ACHN (cell line): ENCODE data around the gene HYLS1.
A peak's percentile ranks its signal among the peaks of the same experiment; 100 is the strongest.
"Not testable (repeated sequence)": the region's sequence is repeated elsewhere in the genome, so short reads cannot be mapped to it uniquely, and the experiment has no call there.

Source experiments
- DNase-seq: peaks from one replicate; pipeline ENCODE4 v3.0.0-alpha.2; 2015
- in situ Hi-C: cut with HindIII; loops from 2 replicates; pipeline ENCODE4 v1.10.0; 2017; ENCODE audit warnings: low sequenced_read_pairs, low pct_ligation_motif_present, low pct_unique_long_range_greater_than_20kb

HYLS1 gene, protein sequence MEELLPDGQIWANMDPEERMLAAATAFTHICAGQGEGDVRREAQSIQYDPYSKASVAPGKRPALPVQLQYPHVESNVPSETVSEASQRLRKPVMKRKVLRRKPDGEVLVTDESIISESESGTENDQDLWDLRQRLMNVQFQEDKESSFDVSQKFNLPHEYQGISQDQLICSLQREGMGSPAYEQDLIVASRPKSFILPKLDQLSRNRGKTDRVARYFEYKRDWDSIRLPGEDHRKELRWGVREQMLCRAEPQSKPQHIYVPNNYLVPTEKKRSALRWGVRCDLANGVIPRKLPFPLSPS

DNA sequence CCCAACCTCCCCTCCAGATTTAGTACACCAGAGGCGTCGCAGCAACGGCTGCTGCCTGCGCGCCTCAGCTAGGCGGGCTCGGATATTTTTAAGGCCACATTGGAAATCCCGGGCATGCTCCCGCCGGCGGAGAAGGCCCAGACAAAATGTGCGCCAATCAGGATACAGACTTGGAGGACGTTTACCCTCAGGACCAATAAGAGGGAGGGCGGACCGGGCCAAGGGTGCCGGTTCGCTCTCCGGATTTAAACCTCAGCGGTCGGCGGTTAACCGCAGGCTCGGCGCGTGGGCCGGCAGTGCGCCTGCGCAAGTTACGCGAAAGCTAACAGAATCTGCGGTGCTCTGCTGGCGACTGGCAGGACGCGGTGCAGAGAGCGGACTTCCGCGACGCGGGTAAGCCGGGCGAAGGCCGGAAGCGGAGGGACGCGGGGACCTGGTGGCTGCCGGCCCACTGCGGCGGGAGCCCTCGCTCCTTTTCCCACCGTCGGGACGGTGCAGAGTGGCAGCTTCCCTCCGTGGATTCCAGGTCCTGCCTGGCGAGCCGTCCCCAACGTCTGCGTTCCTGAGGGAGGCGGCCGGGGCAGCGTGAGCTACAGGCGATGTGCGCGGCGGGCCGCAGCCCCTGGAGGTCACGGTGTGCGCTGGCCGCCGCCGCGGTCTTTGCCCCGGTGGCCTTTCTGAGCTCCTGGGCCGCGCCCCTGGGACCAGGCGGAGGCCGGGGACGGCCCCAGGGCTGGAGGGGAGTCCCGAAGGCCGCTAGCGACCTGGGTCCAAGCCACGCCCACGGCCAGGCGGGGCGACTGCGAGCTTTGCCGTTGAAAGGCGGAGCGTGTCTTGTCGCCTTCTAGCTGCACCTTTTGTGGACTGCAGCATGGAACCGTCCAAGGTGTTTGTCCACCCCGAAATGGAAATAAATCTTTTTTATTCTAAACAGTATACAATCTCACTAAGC lies at the start of gene HYLS1:
Gene HYLS1, plus strand, starts transcription at position 296 of the 952 bp plus-strand sequence. CDS start 11,701 bp downstream, outside the sequence.
- peak; percentile 96 for DNase-seq
- in situ Hi-C loops: no loop called here

DNA sequence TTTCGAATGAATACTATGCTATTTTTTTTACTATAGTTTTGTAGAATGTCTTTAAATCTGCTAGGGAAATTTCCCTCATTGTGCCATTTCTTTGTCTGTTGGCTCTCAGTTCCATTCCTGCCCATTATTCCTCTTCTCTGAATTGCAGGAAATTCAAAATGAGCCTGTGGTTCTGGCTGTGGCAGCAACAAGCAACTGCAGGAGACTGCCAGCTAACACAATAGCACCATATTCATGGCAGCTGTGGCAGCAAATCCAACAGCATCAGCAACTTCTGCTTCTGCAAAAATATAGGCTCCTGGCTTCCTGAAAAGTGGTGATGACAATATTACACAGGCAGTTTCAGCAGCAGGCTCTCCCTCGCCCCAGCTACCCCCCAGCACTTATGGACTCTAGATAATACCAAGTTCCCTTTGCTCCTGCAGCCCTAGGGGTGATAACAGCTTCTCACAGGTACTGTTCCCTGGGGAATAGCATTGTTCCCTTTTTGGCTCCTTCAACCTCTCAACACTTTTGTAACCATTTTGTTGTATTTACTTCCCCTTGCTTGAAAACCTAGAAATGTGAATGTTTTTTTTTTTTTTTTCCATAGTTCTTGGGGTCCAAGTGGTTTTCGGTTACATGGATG lies 45.0 kb upstream of the HYLS1 start:
- in situ Hi-C loops: no loop called here
- DNase-seq: no peak

DNA sequence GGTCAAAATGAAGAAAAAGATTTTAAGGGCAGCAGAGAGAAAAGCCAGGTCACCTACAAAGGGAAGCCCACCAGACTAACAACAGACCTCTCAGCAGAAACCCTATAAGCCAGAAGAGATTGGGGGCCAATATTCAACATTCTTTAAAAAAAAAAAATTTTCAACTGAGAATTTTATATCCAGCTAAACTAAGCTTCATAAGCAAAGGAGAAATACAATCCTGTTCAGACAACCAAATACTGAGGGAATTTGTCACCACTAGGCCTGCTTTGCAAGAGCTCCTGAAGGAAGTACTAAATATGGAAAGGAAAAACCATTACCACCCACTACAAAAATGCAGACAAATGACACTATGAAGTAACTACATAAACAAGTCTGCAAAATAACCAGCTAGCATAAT lies 41.3 kb upstream of the HYLS1 start:
- in situ Hi-C loops: no loop called here

DNA sequence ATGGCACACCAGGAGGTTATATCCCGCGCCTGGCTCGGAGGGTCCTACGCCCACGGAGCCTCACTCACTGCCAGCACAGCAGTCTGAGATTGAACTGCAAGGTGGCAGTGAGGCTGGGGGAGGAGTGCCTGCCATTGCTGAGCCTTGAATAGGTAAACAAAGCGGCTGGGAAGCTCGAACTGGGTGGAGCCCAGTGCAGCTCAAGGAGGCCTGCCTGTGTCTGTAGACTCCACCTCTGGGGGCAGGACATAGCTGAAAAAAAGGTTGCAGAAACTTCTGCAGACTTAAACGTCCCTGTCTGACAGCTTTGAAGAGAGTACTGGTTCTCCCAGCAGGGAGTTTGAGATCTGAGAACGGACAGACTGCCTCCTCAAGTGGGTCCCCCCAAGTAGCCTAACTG lies 29.8 kb upstream of the HYLS1 start:
- DNase-seq, in situ Hi-C loops: not testable (repeated sequence)

More for the DNA sequence above, 41.3 kb upstream of the HYLS1 start:
- DNase-seq: no peak

DNA sequence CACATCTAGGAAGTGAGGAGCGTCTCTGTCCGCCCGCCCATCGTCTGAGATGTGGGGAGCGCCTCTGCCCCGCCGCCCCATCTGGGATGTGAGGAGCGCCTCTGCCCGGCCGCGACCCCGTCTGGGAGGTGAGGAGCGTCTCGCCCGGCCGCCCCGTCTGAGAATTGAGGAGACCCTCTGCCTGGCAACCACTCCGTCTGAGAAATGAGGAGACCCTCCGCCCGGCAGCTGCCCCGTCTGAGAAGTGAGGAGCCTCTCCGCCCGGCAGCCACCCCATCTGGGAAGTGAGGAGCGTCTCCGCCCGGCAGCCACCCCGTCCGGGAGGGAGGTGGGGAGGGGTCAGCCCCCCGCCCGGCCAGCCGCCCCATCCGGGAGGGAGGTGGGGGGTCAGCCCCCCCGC lies 24.7 kb upstream of the HYLS1 start:
- DNase-seq, in situ Hi-C loops: not testable (repeated sequence)

DNA sequence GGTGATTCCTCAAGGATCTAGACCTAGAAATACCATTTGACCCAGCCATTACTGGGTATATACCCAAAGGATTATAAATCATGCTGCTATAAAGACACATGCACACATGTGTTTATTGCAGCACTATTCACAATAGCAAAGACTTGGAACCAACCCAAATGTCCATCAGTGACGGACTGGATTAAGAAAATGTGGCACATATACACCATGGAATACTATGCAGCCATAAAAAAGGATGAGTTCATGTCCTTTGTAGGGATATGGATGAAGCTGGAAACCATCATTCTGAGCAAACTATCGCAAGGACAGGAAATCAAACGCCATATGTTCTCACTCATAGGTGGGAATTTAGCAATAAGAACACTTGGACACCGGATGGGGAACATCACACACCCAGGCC lies 22.1 kb upstream of the HYLS1 start:
- in situ Hi-C loops, DNase-seq: not testable (repeated sequence)

DNA sequence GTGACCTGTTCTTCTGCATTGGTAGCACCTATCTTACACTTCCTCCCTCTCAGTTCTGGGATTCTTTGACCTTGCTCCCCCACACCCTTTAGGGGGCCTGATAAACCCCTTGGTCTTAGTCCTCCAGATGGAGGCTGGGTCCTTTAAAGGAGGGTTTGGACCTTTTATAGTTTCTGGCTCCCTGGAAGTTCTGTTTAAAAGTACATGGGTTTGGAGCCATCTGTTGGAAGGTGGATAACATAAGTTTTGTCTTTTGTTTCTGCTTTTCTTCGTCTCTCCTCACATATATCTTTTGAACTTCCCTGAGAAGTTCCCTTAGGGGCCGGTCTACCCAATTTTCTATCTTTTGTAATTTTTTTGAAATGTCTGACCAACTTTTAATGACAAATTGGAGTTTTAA lies 17.9 kb upstream of the HYLS1 start:
- DNase-seq: no peak
- in situ Hi-C loops: no loop called here

DNA sequence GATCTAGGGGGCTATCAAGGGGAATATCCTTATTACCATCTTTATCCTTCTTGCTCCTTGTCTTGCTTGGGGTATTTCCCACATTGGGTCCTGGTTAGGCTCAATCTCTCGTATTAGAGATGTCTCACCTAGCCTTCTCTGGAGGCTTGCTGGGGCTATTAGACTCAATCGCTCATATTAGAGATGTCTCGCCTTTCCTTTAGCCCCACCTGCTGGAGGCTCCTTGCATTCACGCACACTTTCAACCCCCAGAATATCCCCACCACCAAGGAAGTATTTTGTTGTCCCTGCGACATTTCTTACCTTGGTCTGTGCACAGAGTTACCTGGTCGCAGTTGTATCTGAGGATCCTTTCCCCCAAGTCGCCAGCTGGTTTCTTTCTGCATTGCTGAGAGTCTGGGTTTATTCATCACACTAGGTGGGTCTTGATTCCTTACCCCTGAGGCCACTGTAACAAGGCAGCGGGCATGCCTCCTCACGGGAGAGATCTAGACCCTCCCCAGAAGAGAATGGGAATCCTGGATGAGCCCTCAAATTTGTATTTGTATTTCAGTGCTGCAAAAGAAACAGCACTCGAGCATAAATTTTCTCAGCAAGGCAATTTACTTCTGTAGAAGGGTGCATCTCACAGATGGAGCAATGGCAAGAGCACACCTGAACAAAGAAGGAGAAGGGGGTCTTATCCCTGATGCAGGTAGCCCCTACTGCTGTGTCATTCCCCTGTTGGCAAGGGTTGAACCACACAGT lies 15.9 kb upstream of the HYLS1 start:
- in situ Hi-C loops: no loop called here
- peak; percentile 25 for DNase-seq

DNA sequence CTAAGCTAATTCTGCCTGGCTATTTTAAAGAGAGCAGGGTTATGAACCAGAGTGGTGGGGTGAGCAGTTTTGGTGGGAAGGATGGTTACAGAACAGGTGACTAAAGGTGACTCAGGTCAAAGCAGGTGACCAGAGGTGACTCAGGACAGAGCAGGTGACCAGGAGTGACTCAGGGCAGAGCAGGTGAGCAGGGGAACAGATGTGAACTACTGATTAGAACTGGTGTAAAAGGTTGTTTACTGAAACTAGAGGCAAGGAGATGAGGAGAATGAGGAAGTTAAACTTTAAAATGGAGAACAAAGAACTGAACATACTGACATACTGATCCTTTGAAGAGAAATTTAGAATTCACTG lies 15.4 kb upstream of the HYLS1 start:
- in situ Hi-C loops: no loop called here
- no peak for DNase-seq

DNA sequence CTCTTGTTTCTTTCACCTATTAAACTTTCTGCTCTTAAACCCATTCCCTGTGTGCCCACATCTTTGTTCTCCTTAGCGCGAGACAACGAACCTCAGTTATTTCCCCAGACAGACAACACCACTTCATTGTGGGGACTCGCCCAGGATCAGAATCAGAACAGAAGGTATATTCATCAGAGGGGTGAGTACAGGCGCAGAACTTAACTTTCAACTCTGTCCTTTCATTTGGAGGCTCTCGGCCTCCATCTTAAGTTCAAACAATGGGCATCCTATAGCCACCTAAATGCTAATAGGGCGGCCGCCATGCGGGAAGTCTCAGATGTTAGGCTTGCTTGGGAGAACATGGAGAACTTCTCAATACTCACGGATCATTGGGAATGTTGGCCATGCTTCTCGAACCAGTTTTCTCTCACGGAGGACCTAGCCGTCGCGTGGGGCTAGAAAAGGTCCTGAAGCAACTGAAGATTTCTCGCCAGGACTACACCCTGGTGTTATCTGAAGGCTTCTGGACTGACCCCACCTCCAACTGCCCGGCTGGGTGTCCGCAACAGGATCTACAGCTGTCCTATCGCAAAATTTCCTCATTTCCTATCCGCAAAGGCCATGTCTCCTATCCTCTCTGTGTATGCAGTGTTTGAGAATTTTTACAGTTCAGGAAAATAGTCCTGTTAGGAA lies 13.4 kb upstream of the HYLS1 start:
- in situ Hi-C loops: no loop called here
- DNase-seq: no peak

DNA sequence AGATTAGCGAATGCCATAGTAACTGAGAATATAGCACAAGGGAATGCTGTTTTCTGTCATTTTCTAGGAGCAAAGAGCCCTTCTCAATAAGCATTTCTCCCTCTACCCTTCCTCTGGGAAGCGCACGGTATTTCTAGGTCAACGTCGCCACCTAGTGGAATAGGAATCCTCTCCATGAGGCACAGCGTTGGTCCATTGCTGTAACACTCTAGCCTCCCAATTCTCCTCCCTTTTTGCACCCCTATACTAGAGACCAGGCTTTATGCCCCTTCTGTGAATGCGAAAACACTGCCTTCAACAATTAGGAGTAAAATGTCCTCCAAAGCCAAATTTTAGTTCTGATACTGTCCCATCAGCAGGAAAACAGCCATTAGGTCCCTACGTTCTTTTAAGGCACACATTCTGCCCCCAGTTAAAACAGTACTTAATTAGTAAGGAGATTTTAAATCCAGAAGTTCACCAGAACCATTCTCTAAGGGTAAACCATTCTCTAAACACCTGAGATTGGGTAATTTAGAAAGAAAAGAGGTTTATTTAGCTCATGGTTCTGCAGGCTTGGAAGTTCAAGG lies 12.8 kb upstream of the HYLS1 start:
- DNase-seq: peak; percentile 58
- in situ Hi-C loops: no loop called here

DNA sequence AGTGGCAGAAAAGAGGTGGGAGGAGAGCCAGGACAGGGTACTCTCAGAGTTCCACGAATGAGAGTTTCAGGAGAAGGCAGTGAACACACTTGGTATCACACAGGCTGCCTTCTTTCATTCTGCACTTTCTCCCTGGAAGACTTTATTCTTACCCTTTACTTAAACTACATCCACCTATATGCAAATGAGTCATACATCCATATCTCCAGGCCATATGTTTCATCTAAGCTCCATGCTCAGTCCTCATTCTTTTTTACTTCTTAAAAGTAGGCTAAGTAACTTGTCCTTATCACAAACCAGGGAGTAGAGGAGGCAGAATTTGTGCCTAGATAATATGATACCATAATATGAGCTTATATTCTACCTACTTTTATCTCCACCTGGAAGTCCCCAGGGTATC lies 6.2 kb upstream of the HYLS1 start:
- in situ Hi-C loops: no loop called here
- DNase-seq: no peak

DNA sequence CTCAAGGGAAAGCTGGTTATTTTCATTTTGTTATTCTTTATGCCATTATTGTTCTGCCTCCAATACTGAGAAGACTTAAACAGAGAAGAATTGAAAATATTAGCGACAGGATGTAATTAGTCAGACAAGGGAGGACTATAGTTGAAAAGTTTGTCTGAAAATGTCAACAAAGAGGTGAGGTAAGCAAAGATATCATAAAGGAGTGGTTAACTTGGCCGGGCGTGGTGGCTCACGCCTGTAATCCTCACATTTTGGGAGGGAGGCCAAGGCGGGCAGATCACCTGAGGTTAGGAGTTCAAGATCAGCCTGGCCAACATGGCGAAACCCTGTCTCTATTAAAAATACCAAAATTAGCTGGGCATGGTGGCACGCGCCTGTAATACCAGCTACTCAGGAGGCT lies 4.1 kb upstream of the HYLS1 start:
- no peak for DNase-seq
- in situ Hi-C loops: no loop called here

DNA sequence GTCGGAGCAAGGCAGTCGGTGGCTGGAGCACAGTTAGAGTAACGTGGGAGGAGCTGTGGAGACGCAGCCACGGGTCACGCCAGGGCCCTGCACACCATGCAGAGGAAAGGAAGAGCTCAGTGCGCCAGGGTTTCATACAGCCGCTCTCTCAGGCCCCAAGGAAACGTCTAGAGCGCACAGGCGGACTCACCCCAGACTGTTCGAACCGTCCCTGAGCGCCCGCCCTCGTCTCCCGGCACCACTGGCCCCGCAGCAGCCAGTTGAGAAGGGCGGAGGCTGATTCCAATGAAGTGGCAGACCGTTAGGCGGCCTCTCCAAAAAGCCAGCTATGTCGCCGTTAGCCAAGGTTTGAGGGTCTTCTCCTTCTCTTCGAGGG lies 483 bp upstream of the HYLS1 start:
- DNase-seq: peak; percentile 56
- in situ Hi-C loops: no loop called here

DNA sequence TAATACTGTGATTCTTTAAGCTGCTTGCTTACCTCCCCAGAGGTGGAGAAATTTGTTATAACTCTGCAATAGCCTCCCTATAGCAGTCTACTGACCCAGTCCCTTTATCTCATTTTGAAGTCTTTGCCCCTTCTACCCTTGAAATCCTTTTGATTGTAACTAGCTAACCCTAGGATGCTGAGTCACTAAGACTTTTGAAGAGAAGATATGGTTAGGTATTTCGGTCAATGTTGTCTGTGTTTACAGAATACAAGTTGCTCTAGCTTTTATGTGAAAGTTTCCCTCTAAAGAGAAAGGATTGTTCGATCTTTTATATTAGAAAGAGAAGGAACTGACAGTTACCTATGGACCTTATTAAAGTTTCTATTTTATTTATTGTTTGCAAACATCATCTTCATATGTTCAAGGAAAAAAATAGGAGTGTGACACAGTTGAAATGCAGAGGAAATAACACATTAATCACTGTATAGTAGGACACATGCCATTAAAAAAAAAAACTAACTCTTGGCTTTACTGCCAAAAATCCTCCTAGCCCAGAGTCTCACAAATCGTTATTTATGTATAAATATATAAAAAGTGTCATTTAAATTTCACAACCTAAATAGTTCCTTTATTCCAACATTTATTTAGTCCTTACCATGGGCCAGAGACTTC lies 3.1 kb downstream of the HYLS1 start:
- in situ Hi-C loops: no loop called here
- no peak for DNase-seq

DNA sequence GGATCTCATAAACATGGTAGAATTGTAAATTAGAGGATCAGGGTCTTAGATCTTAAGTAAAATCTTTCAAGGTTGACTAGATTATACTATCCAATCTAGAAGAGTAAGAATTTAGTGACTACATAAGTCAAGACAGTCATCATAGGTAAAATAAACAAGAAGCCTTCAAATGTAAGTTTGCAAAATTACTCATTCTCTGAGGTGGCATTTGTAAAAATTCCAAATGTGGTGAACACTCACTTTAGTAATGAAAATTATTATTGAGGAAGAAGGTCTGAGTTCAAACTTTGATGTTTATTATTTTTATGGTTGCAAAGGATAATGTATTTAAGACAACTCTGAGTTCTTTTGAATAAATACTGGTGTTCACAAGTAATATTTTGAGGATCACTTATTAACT lies 4.6 kb downstream of the HYLS1 start:
- in situ Hi-C loops: no loop called here
- DNase-seq: no peak

DNA sequence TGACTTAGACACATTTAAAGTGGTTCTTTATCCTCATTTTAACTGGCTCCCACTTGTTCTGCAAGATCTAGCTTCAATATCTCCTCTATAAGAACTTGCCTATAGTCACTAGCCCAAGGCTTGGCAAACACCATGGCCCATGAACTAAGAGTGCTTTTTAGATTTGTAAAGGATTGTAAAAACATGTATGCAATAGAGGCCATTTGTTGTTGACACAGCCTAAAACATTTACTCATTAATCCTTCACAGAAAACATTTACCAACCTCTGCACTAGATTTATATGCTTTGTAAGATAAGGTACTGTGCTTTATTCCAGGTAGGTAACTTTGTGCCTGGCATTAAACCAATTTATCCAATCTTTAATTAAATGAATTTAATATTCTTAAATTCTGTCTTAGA lies 5.5 kb downstream of the HYLS1 start:
- in situ Hi-C loops: no loop called here

More for the DNA sequence above, 5.5 kb downstream of the HYLS1 start:
- DNase-seq: no peak
